Stimulated activated CD8-positive, alpha-beta memory T cell treated with anti-CD3 and anti-CD28 coated beads, Interleukin-12 subunit alpha, Interleukin-12 subunit beta, amount 100 ng/mL, for 4 hours (primary cell): ENCODE measurements around the gene ADCY5.

Source experiments
- DNase-seq: peaks from one replicate; pipeline ENCODE4 v3.0.0-alpha.2; 2020; ENCODE audit warnings: low read depth

ADCY5 gene

GRCh38 chr3:123301331-123302184 is 147.3 kb downstream of the ADCY5 start:
- DNase-seq, result no peak

GRCh38 chr3:123300583-123300982 is 148.3 kb downstream of the ADCY5 start:
- no peak for DNase-seq

- no peak for DNase-seq
Observed at GRCh38 chr3:123300056-123300455, 148.8 kb downstream of the ADCY5 start.

GRCh38 chr3:123299581-123299980 is 149.3 kb downstream of the ADCY5 start:
- no peak for DNase-seq

GRCh38 chr3:123298903-123299302 is 150.0 kb downstream of the ADCY5 start:
- DNase-seq, result no peak

- DNase-seq, result no peak
Observed at GRCh38 chr3:123297627-123297899, 151.3 kb downstream of the ADCY5 start.

GRCh38 chr3:123296836-123297626 is 151.9 kb downstream of the ADCY5 start:
- no peak for DNase-seq

GRCh38 chr3:123296261-123296660 is 152.6 kb downstream of the ADCY5 start:
- no peak for DNase-seq

GRCh38 chr3:123295901-123296250 is 153.0 kb downstream of the ADCY5 start:
- DNase-seq, result no peak

GRCh38 chr3:123295171-123295900 is 153.6 kb downstream of the ADCY5 start:
- no peak for DNase-seq

GRCh38 chr3:123294296-123294938 is 154.5 kb downstream of the ADCY5 start:
- no peak for DNase-seq

- no peak for DNase-seq
Observed at GRCh38 chr3:123292321-123293310, 156.3 kb downstream of the ADCY5 start.

- no peak for DNase-seq
Observed at GRCh38 chr3:123291404-123291803, 157.5 kb downstream of the ADCY5 start.

- no peak for DNase-seq
Observed at GRCh38 chr3:123290962-123291361, 157.9 kb downstream of the ADCY5 start.

- no peak for DNase-seq
Observed at GRCh38 chr3:123290107-123290930, 158.6 kb downstream of the ADCY5 start.

GRCh38 chr3:123289391-123290106 is 159.3 kb downstream of the ADCY5 start:
- DNase-seq, result no peak

GRCh38 chr3:123287962-123288302 is 161.0 kb downstream of the ADCY5 start:
- DNase-seq, result no peak

- DNase-seq, result no peak
Observed at GRCh38 chr3:123287051-123287961, 161.6 kb downstream of the ADCY5 start.
